HepG2 (cell line): Measurements from ENCODE around the gene CLTCL1. TPM values are rescaled to one million over a fixed set of nuclear protein-coding genes. Genes with fewer than 3 reads are reported as not detected.
A peak's percentile ranks its signal among the peaks of the same experiment; 100 is the strongest.

Source experiments
- ATAC-seq: fragments of 200-7000 bp; cut with Tn5 transposase; 3 replicates; pipeline ENCODE4 v1.9.1; 2020; ENCODE audit warnings: mild to moderate bottlenecking, moderate library complexity
- BruUV-seq: library from RNA; stranded (reverse); fragments of 400-500 nt; replicated peaks from 2 replicates; lab custom pipeline; 2021; lab: Mats Ljungman, UMichigan
- CTCF ChIA-PET: fragments of 300-600 bp; formaldehyde crosslinking; extraction: SDS; loops from one replicate; lab custom pipeline; 2021; ENCODE audit warnings: low total read pairs, inconsistent platforms, low intra/inter-chr PET ratio; lab: Yijun Ruan, JAX
- POLR2A ChIA-PET: fragments of 350-600 bp; sonication (Branson Sonifier 250); formaldehyde crosslinking; loops from one replicate; lab custom pipeline; 2020; ENCODE audit warnings: antibody characterized with exemption, inconsistent platforms; lab: Yijun Ruan, JAX
- DNase-seq: peaks from one replicate; pipeline ENCODE4 v3.0.0-alpha.2; 2015; ENCODE audit warnings: low spot score
- FAIRE-seq: peaks from 3 replicates; lab custom pipeline; 2011; peaks lifted over from hg19 to GRCh38; lab: Jason Lieb, UNC
- H2AFZ ChIP-seq: one replicate; pipeline ENCODE4 v1.6.1; 2011; ENCODE audit warnings: low read length, inconsistent platforms
- H3K27ac ChIP-seq: fragments of 300-600 bp; 3 replicates; pipeline ENCODE4 v1.8.0; 2011; ENCODE audit warnings: mixed run types, mild to moderate bottlenecking, mixed read lengths, low read length, inconsistent platforms; ENCODE audit not compliant: insufficient read depth; ENCODE audit errors: extremely low read length
- H3K27me3 ChIP-seq, 2 experiments: fragments of 200-600 bp in 1 of 2; 2 replicates in 1 of 2; 3 replicates in 1 of 2; pipeline versions ENCODE4 v1.6.0 to v1.8.0; 2011; ENCODE audit warnings: low read length in 2 of 2, mild to moderate bottlenecking in 2 of 2, moderate library complexity in 2 of 2, inconsistent platforms in 1 of 2; ENCODE audit not compliant: insufficient read depth in 2 of 2, control insufficient read depth in 1 of 2
- H3K36me3 ChIP-seq, 2 experiments: fragments of 200-600 bp in 1 of 2; replicated peaks in 1 of 2; 2 replicates in 1 of 2; 3 replicates in 1 of 2; pipeline versions ENCODE4 v1.5.1 to v1.8.0; 2011; ENCODE audit warnings: low read length in 2 of 2, inconsistent platforms in 1 of 2; ENCODE audit not compliant: insufficient read depth in 2 of 2, control insufficient read depth in 1 of 2
- H3K4me1 ChIP-seq: 2 replicates; pipeline ENCODE4 v1.5.1; 2012; ENCODE audit warnings: low read length, inconsistent platforms; ENCODE audit not compliant: insufficient read depth
- H3K4me2 ChIP-seq: 2 replicates; pipeline ENCODE4 v1.6.0; 2011; ENCODE audit warnings: low read depth, low read length, inconsistent platforms
- H3K4me3 ChIP-seq, 3 experiments: fragments of 200-600 bp in 1 of 3; sonication (generic), shearing (Covaris generic) in 1 of 3; replicated peaks in 1 of 3; 2 replicates each; pipeline ENCODE4 v1.5.1; 2011 to 2016; ENCODE audit warnings: low read length in 3 of 3, inconsistent platforms in 2 of 3, low read depth in 2 of 3, mild to moderate bottlenecking in 2 of 3, control low read depth in 1 of 3, mixed read lengths in 1 of 3; ENCODE audit not compliant: insufficient read depth in 1 of 3
- H3K79me2 ChIP-seq: one replicate; pipeline ENCODE4 v1.6.1; 2011; ENCODE audit warnings: low read length, inconsistent platforms; ENCODE audit not compliant: insufficient read depth
- H3K9ac ChIP-seq: 2 replicates; pipeline ENCODE4 v1.6.0; 2011; ENCODE audit warnings: mild to moderate bottlenecking, low read depth, low read length, inconsistent platforms; ENCODE audit not compliant: insufficient read depth
- H3K9me3 ChIP-seq: 2 replicates; pipeline ENCODE4 v1.5.1; 2012; ENCODE audit warnings: mild to moderate bottlenecking, low read length
- H4K20me1 ChIP-seq: 2 replicates; pipeline ENCODE4 v1.6.0; 2011; ENCODE audit warnings: inconsistent platforms, mild to moderate bottlenecking, low read length, moderate library complexity; ENCODE audit not compliant: insufficient read depth
- AGO1 ChIP-seq: fragments of 200-400 bp; formaldehyde crosslinking; IDR thresholded peaks from 2 replicates; pipeline ENCODE4 v1.6.1; 2017; ENCODE audit warnings: mild to moderate bottlenecking, low read depth, low read length, moderate library complexity; ENCODE audit not compliant: poor library complexity, severe bottlenecking
- DR1 ChIP-seq: sonication (generic); formaldehyde crosslinking; IDR thresholded peaks from 2 replicates; pipeline ENCODE4 v1.8.0; 2021; ENCODE audit warnings: mild to moderate bottlenecking, missing genetic modification reagents, inconsistent platforms
- EP300 ChIP-seq, 3 experiments: sonication (generic) in 1 of 3; formaldehyde crosslinking in 1 of 3; IDR thresholded peaks; 2 replicates each; pipeline versions ENCODE4 v1.5.1 to v1.6.1; 2011 to 2020; ENCODE audit warnings: low read depth in 2 of 3, low read length in 2 of 3, borderline replicate concordance in 1 of 3, improper control_type of control experiment in 1 of 3, mild to moderate bottlenecking in 1 of 3, missing genetic modification reagents in 1 of 3, moderate library complexity in 1 of 3
- ISX ChIP-seq: sonication (generic); formaldehyde crosslinking; conservative IDR thresholded peaks from 2 replicates; pipeline ENCODE4 v1.5.0; 2020; ENCODE audit warnings: missing genetic modification reagents
- MTF1 ChIP-seq: sonication (generic); formaldehyde crosslinking; IDR thresholded peaks from 2 replicates; pipeline ENCODE4 v1.5.0; 2020; ENCODE audit warnings: missing genetic modification reagents
- PHB2 ChIP-seq: fragments of 450-650 bp; IDR thresholded peaks from 2 replicates; pipeline ENCODE4 v1.6.1; 2018; ENCODE audit not compliant: partially characterized antibody
- POLR2AphosphoS2 ChIP-seq: IDR thresholded peaks from 2 replicates; pipeline ENCODE4 v1.6.1; 2011; ENCODE audit warnings: low read depth, low read length, improper control_type of control experiment
- TAF1 ChIP-seq: sonication (generic); formaldehyde crosslinking; IDR thresholded peaks from 2 replicates; pipeline ENCODE4 v1.4.0; 2020; ENCODE audit warnings: missing genetic modification reagents
- TCF7L2 ChIP-seq: IDR thresholded peaks from 2 replicates; pipeline ENCODE4 v1.6.1; 2011; ENCODE audit warnings: mild to moderate bottlenecking, low read depth, low read length, moderate library complexity
- ZBTB1 ChIP-seq: sonication (generic); formaldehyde crosslinking; IDR thresholded peaks from 2 replicates; pipeline ENCODE4 v1.4.0; 2020; ENCODE audit warnings: missing genetic modification reagents, borderline replicate concordance
- ZBTB38 ChIP-seq: sonication (generic); formaldehyde crosslinking; IDR thresholded peaks from 2 replicates; pipeline ENCODE4 v1.5.1; 2020; ENCODE audit warnings: mild to moderate bottlenecking, missing genetic modification reagents
- ZFP62 ChIP-seq: sonication (generic); formaldehyde crosslinking; IDR thresholded peaks from 2 replicates; pipeline ENCODE4 v1.4.0; 2020; ENCODE audit warnings: missing genetic modification reagents
- ZNF274 ChIP-seq: sonication (generic); formaldehyde crosslinking; IDR thresholded peaks from 2 replicates; pipeline ENCODE4 v1.5.1; 2020; ENCODE audit warnings: mild to moderate bottlenecking, missing genetic modification reagents
- ZNF768 ChIP-seq: sonication (generic); formaldehyde crosslinking; IDR thresholded peaks from 2 replicates; pipeline ENCODE4 v1.4.0; 2020; ENCODE audit warnings: missing genetic modification reagents
- ZNF784 ChIP-seq: sonication (generic); formaldehyde crosslinking; IDR thresholded peaks from 2 replicates; pipeline ENCODE4 v1.5.1; 2020; ENCODE audit warnings: missing genetic modification reagents, mild to moderate bottlenecking, borderline replicate concordance
- WGBS: methylation state at CpG from one replicate; pipeline ENCODE4 v1.1.6; 2017; ENCODE audit warnings: low lambda C conversion rate; 5-methylcytosine and 5-hydroxymethylcytosine counted together
- in situ Hi-C: cut with HindIII; loops from 2 replicates; pipeline ENCODE4 v1.10.0; 2017; ENCODE audit warnings: low pct_unique_long_range_greater_than_20kb; ENCODE audit not compliant: extremely low pct_ligation_motif_present
- intact Hi-C: fragments of 100-400 bp; cut with micrococcal nuclease; formaldehyde crosslinking; loops from one replicate; pipeline ENCODE4 v1.10.0; 2022; ENCODE audit not compliant: unreplicated experiment
- polyA plus RNA-seq, 8 experiments: library from polyadenylated mRNA; depleted of rRNA in 3 of 8; stranded (reverse) in 7 of 8; unstranded in 1 of 8; fragments of >200 nt; fragmentation: Illumina TruSeq in 4 of 8; extraction: Trizol in 4 of 8; gene quantifications; 2 replicates each; pipeline versions ENCODE4 v1.2.1 to v1.2.3, GENCODE V29; 2011 to 2016; ENCODE audit warnings: low read depth in 4 of 8, missing spikeins in 1 of 8, mixed read lengths in 1 of 8; ENCODE audit not compliant: insufficient read depth in 1 of 8
- total RNA-seq, 5 experiments: library from RNA; depleted of rRNA; stranded (reverse); fragments of >200 nt; fragmentation: Illumina TruSeq; extraction: Trizol; gene quantifications; 2 replicates each; pipeline ENCODE4 v1.2.3, GENCODE V29; 2016; ENCODE audit warnings: low read depth in 1 of 5
- TF ChIP-seq, protein P1 (sequence below): sonication (generic); formaldehyde crosslinking; IDR thresholded peaks from 2 replicates; pipeline ENCODE4 v1.5.0; 2020; ENCODE audit warnings: missing genetic modification reagents
- TF ChIP-seq, protein P2 (sequence below): sonication (generic); formaldehyde crosslinking; IDR thresholded peaks from 2 replicates; pipeline ENCODE4 v1.5.0; 2020; ENCODE audit warnings: mild to moderate bottlenecking, missing genetic modification reagents
- TF ChIP-seq, protein P3 (sequence below): sonication (generic); formaldehyde crosslinking; IDR thresholded peaks from 2 replicates; pipeline ENCODE4 v1.4.0; 2020; ENCODE audit warnings: missing genetic modification reagents, mild to moderate bottlenecking, borderline replicate concordance

Gene CLTCL1
- total and polyA plus RNA-seq, 2 of the 13 experiments (the other 11 are each of a cell fraction or from before 2014, with no cell fraction given): 8.1 to 10.9 TPM

- H4K20me1 ChIP-seq: peaks cover 29% of the 10 kb centered on the region
- peaks cover 41% of the 10 kb centered on the region for H3K79me2 ChIP-seq
- no peak overlapping the region; the same call in 1 of the 2 replicates for H3K4me2 ChIP-seq
- FAIRE-seq (no peak), ATAC-seq (no peak), DNase-seq (no peak)
- ChIA-PET POLR2A (no interaction called here), CTCF (no interaction called here)
- no peak overlapping the region for H3K9ac ChIP-seq
- 87% methylated on average over 3 of the region's 21 CpGs for WGBS
- BruUV-seq: no TSS peak
- peaks cover 3 to 15% of the 10 kb centered on the region in 2 experiments; a peak in 3 of 5 replicates for H3K36me3 ChIP-seq
- in situ Hi-C loops (no loop called here), intact Hi-C loops (loop anchor here (5.0 kb wide), 1 partner anchor 257 kb away; the partner anchor contains the start of genes HIRA and MRPL40)
- no peaks in the 10 kb centered on the region for H3K9me3 ChIP-seq
- H2AFZ ChIP-seq: no peak overlapping the region
- H3K4me3 ChIP-seq: no peak overlapping the region
- H3K27ac ChIP-seq: peak overlapping the region; percentile 80
- no peaks in the 10 kb centered on the region; a peak in 1 of 5 replicates for H3K27me3 ChIP-seq
- peaks cover 65% of the 10 kb centered on the region for H3K4me1 ChIP-seq
- TF ChIP-seq, protein P1, sequence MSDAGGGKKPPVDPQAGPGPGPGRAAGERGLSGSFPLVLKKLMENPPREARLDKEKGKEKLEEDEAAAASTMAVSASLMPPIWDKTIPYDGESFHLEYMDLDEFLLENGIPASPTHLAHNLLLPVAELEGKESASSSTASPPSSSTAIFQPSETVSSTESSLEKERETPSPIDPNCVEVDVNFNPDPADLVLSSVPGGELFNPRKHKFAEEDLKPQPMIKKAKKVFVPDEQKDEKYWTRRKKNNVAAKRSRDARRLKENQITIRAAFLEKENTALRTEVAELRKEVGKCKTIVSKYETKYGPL (CRISPR knock-in tag): no peak
- TF ChIP-seq DR1 (CRISPR knock-in tag) (no peak), EP300 (IDR thresholded peaks at IDR 0.05; ENCODE audit: low read depth in 2 of 2, low read length in 2 of 2) (no peak), EP300 (CRISPR knock-in tag; IDR thresholded peaks at IDR 0.05; ENCODE audit: borderline replicate concordance) (no peak), ISX (no peak), TCF7L2 (no peak), ZNF274 (CRISPR knock-in tag) (0 out of 2 replicates have a peak, but pooled peaks have one; percentile 31), AGO1 (peak; percentile 82), ZFP62 (CRISPR knock-in tag) (no peak), POLR2AphosphoS2 (peak; percentile 57; the same call in 1 of the 2 replicates), PHB2 (no peak), ZNF784 (CRISPR knock-in tag) (0 out of 2 replicates have a peak, but pooled peaks have one; percentile 62), MTF1 (CRISPR knock-in tag) (no peak), TAF1 (no peak), ZBTB38 (CRISPR knock-in tag) (0 out of 2 replicates have a peak, but pooled peaks have one; percentile 35), ZBTB1 (no peak), ZNF768 (CRISPR knock-in tag) (no peak)
- TF ChIP-seq, protein P2, sequence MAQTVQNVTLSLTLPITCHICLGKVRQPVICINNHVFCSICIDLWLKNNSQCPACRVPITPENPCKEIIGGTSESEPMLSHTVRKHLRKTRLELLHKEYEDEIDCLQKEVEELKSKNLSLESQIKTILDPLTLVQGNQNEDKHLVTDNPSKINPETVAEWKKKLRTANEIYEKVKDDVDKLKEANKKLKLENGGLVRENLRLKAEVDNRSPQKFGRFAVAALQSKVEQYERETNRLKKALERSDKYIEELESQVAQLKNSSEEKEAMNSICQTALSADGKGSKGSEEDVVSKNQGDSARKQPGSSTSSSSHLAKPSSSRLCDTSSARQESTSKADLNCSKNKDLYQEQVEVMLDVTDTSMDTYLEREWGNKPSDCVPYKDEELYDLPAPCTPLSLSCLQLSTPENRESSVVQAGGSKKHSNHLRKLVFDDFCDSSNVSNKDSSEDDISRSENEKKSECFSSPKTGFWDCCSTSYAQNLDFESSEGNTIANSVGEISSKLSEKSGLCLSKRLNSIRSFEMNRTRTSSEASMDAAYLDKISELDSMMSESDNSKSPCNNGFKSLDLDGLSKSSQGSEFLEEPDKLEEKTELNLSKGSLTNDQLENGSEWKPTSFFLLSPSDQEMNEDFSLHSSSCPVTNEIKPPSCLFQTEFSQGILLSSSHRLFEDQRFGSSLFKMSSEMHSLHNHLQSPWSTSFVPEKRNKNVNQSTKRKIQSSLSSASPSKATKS (CRISPR knock-in tag): no peak
- TF ChIP-seq, protein P3, sequence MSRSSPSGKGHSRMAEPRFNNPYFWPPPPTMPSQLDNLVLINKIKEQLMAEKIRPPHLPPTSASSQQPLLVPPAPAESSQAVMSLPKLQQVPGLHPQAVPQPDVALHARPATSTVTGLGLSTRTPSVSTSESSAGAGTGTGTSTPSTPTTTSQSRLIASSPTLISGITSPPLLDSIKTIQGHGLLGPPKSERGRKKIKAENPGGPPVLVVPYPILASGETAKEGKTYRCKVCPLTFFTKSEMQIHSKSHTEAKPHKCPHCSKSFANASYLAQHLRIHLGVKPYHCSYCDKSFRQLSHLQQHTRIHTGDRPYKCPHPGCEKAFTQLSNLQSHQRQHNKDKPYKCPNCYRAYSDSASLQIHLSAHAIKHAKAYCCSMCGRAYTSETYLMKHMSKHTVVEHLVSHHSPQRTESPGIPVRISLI (CRISPR knock-in tag): no peak
Measured at GRCh38 chr22:19175602-19176174, 115.8 kb downstream of the CLTCL1 start.
